ENCODE measurements around the gene BBS10. TPM values are rescaled to one million over a fixed set of nuclear protein-coding genes. Genes with fewer than 3 reads are reported as not detected.

The BBS10 gene
- total and polyA plus RNA-seq, 9 of the 15 experiments (the other 6 are each of a cell fraction or from before 2014, with no cell fraction given), result 2.3 to 14.9 (median 5.9) TPM

DNA sequence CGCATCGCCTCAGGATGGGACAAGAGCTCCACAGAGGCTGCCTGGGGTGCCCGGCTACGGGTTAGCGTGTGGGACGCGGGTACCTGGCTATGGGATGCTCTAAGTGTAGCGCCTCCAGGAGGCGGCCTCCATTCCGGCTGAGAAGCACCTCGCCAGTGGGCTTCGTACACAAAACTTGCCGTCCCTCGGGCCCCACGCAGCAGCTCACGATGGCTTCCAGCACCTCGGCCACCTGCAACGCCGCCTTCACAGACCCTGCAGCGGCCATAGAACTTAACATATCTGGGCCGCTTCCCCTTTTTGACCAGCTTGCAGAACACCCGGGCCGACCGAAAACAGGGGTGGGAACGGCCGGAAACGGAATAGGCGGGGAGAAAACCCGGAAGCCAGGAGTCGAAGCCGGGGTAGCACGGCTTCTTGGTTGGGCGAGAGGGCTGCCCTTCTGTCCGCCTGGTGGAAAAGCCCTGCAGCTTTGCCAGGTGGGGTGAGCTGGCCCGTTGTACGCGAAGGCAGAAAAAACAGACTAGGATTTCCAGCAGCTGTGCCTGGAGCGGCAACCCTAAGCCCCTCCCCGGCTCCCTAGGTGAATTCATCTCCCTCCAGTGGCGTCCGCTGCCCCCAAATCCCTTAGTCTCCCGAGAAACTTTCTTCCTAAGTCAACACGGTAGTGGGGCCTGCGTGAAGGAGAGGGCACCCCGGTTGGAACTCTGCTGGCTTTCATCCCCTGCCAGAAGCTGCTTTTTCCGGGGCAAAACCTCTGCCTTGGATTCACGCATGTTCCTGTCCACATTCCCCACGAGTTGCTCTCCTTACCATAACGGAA lies at the start of gene BBS10 (continued):
- TF ChIP-seq TCF3 (CRISPR knock-in tag; IDR thresholded peaks at IDR 0.05) (no peak), KAT8 (IDR thresholded peaks at IDR 0.05; ENCODE audit: low read depth) (no peak; the same call in 1 of the 2 replicates), BACH1 (tag; IDR thresholded peaks at IDR 0.05) (no peak), TGIF2 (CRISPR knock-in tag; IDR thresholded peaks at IDR 0.05) (no peak), CREBBP (IDR thresholded peaks at IDR 0.05; ENCODE audit: low read depth, low read length) (no peak), SP2 (IDR thresholded peaks at IDR 0.05; ENCODE audit: extremely low read depth, low read depth, low read length, poor library complexity, severe bottlenecking) (peak; percentile 55), RNF2 (IDR thresholded peaks at IDR 0.05) (no peak), ILF3 (IDR thresholded peaks at IDR 0.05; ENCODE audit: borderline replicate concordance) (no peak), FOXK1 (CRISPR knock-in tag; IDR thresholded peaks at IDR 0.05; ENCODE audit: borderline replicate concordance) (no peak), FOXK2 (conservative IDR thresholded peaks at IDR 0.05 in 1 of 2, IDR thresholded peaks at IDR 0.05 in 1 of 2; ENCODE audit: low read depth in 2 of 2) (peak; percentile 72 to 86; a peak in 3 of 4 replicates), KAT2B (IDR thresholded peaks at IDR 0.05; ENCODE audit: low read depth, low read length) (no peak), ZBED1 (IDR thresholded peaks at IDR 0.05) (no peak), ZC3H11A (IDR thresholded peaks at IDR 0.05; ENCODE audit: low read depth, low read length) (no peak), PRPF4 (IDR thresholded peaks at IDR 0.05; ENCODE audit: insufficient read depth, low read depth, low read length, poor library complexity, severe bottlenecking) (no peak), HDAC8 (tag; IDR thresholded peaks at IDR 0.05) (no peak), NR2C2 (CRISPR knock-in tag; IDR thresholded peaks at IDR 0.05) (0 out of 2 replicates have a peak, but pooled peaks have one; percentile 28), NR2C2 (tag; IDR thresholded peaks at IDR 0.05) (peak; percentile 77), HIVEP1 (CRISPR knock-in tag; IDR thresholded peaks at IDR 0.05) (no peak), RBFOX2 (IDR thresholded peaks at IDR 0.05; ENCODE audit: low read depth, low read length) (peak; percentile 98)
- TF ChIP-seq, protein P1, sequence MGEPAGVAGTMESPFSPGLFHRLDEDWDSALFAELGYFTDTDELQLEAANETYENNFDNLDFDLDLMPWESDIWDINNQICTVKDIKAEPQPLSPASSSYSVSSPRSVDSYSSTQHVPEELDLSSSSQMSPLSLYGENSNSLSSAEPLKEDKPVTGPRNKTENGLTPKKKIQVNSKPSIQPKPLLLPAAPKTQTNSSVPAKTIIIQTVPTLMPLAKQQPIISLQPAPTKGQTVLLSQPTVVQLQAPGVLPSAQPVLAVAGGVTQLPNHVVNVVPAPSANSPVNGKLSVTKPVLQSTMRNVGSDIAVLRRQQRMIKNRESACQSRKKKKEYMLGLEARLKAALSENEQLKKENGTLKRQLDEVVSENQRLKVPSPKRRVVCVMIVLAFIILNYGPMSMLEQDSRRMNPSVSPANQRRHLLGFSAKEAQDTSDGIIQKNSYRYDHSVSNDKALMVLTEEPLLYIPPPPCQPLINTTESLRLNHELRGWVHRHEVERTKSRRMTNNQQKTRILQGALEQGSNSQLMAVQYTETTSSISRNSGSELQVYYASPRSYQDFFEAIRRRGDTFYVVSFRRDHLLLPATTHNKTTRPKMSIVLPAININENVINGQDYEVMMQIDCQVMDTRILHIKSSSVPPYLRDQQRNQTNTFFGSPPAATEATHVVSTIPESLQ (CRISPR knock-in tag; IDR thresholded peaks at IDR 0.05), result 0 out of 2 replicates have a peak, but pooled peaks have one; percentile 82
- TF ChIP-seq, protein P2, sequence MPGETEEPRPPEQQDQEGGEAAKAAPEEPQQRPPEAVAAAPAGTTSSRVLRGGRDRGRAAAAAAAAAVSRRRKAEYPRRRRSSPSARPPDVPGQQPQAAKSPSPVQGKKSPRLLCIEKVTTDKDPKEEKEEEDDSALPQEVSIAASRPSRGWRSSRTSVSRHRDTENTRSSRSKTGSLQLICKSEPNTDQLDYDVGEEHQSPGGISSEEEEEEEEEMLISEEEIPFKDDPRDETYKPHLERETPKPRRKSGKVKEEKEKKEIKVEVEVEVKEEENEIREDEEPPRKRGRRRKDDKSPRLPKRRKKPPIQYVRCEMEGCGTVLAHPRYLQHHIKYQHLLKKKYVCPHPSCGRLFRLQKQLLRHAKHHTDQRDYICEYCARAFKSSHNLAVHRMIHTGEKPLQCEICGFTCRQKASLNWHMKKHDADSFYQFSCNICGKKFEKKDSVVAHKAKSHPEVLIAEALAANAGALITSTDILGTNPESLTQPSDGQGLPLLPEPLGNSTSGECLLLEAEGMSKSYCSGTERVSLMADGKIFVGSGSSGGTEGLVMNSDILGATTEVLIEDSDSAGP (CRISPR knock-in tag; IDR thresholded peaks at IDR 0.05), result no peak
- TF ChIP-seq, protein P3, sequence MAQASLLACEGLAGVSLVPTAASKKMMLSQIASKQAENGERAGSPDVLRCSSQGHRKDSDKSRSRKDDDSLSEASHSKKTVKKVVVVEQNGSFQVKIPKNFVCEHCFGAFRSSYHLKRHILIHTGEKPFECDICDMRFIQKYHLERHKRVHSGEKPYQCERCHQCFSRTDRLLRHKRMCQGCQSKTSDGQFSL (CRISPR knock-in tag; IDR thresholded peaks at IDR 0.05), result no peak
- TF ChIP-seq, protein P3 (tag; IDR thresholded peaks at IDR 0.05), result no peak
- TF ChIP-seq, protein P4, sequence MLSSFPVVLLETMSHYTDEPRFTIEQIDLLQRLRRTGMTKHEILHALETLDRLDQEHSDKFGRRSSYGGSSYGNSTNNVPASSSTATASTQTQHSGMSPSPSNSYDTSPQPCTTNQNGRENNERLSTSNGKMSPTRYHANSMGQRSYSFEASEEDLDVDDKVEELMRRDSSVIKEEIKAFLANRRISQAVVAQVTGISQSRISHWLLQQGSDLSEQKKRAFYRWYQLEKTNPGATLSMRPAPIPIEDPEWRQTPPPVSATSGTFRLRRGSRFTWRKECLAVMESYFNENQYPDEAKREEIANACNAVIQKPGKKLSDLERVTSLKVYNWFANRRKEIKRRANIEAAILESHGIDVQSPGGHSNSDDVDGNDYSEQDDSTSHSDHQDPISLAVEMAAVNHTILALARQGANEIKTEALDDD (IDR thresholded peaks at IDR 0.05), result no peak
